Heart right ventricle (tissue), 16 donors: Measurements from ENCODE around the gene MRPL2. TPM values are rescaled to one million over a fixed set of nuclear protein-coding genes. Genes with fewer than 3 reads are reported as not detected.
A peak's percentile ranks its signal among the peaks of the same experiment; 100 is the strongest.

Experiments
- ATAC-seq, 8 donors: fragments of 200-7000 bp; cut with Tn5 transposase; one replicate each; pipeline ENCODE4 v1.9.1; 2020; ENCODE audit warnings: mild to moderate bottlenecking in 8 of 8, moderate library complexity in 8 of 8, moderate number of reproducible peaks in 1 of 8
- DNase-seq, 2 donors: peaks; one replicate each; pipeline ENCODE4 v3.0.0-alpha.2; 2020
- H3K27ac ChIP-seq, 10 donors: fragments of 200-600 bp; sonication (generic) in 2 of 10; one replicate each; pipeline versions ENCODE4 v1.5.0 to v1.8.0; 2020 to 2022; ENCODE audit warnings: mild to moderate bottlenecking in 3 of 10
- H3K27me3 ChIP-seq, 7 donors: fragments of 200-600 bp; one replicate each; pipeline ENCODE4 v1.8.0; 2021 to 2022; ENCODE audit warnings: mild to moderate bottlenecking in 2 of 7
- H3K36me3 ChIP-seq, 9 donors: fragments of 200-600 bp; sonication (generic) in 1 of 9; one replicate each; pipeline versions ENCODE4 v1.5.0 to v1.8.0; 2020 to 2022; ENCODE audit warnings: mild to moderate bottlenecking in 2 of 9
- H3K4me1 ChIP-seq, 9 donors: fragments of 200-600 bp; sonication (generic) in 1 of 9; one replicate each; pipeline versions ENCODE4 v1.5.0 to v1.8.0; 2020 to 2022; ENCODE audit warnings: mild to moderate bottlenecking in 4 of 9
- H3K4me3 ChIP-seq, 10 donors: fragments of 200-600 bp; sonication (generic) in 2 of 10; one replicate each; pipeline versions ENCODE4 v1.5.0 to v1.8.0; 2020 to 2022; ENCODE audit warnings: mild to moderate bottlenecking in 7 of 10, moderate library complexity in 2 of 10
- H3K9me3 ChIP-seq, 11 donors: fragments of 200-600 bp in 10 of 11; sonication (generic) in 2 of 11; one replicate each; pipeline versions ENCODE4 v1.5.0 to v1.8.0; 2013 to 2022; ENCODE audit warnings: mild to moderate bottlenecking in 2 of 11, control low read depth in 1 of 11, moderate library complexity in 1 of 11
- CTCF ChIP-seq, 9 donors: fragments of 200-600 bp; sonication (generic) in 2 of 9; IDR thresholded peaks; one replicate each; pipeline versions ENCODE4 v1.5.0 to v1.8.0; 2021 to 2022; ENCODE audit warnings: antibody characterized with exemption in 9 of 9, mild to moderate bottlenecking in 5 of 9, moderate library complexity in 1 of 9
- WGBS, 2 donors: extraction: QIAGEN DNeasy Blood & Tissue Kit; methylation state at CpG; one replicate each; pipeline ENCODE4 v1.1.7; 2013; ENCODE audit warnings: inconsistent platforms in 1 of 2; 5-methylcytosine and 5-hydroxymethylcytosine counted together
- intact Hi-C, 10 donors: fragments of 100-400 bp; cut with DNase I; formaldehyde crosslinking; loops; one replicate each; pipeline versions ENCODE4 v1.11.1 to v1.14.2; 2022
- polyA plus RNA-seq, 2 donors: library from polyadenylated mRNA; stranded (reverse); fragments of 200-250 nt; gene quantifications; one replicate each; pipeline ENCODE4 v1.2.3, GENCODE V29; 2013
- total RNA-seq, 10 donors: library from RNA; stranded (reverse); fragmentation: NEBNext Ultra II Directional in 3 of 10; extraction: Animal tissue kit (Norgen Biotek cat#: 25700) in 3 of 10; gene quantifications; one replicate each; pipeline versions ENCODE4 v1.2.1 to v1.2.4, GENCODE V29; 2021 to 2023
- donor health status: Arrhythmogenic right ventricular cardiomyopathy.
- donor health status: ischemic (EF 13 %, LVEDD 7.1; RV severe dilation, severe dysfunction).
- donor health status: healthy with polysubstance abuse.
- donor health status: DM: no; HTN: yes; CAD: no.
- donor health status: DM: no; HTN: no; CAD: no.
- donor health status: ischemic (EF 25% LVEDD 6.9; RV normal size, moderate dysfunction).
- donor health status: ischemic (EF 25% LVEDD 5.7; RV mildly dilated, moderate dysfunction).
- donor health status: healthy.
- donor health status: DM: yes; HTN: yes; CAD: no.
- donor health status: Ischemic cardiomyopathy.
- donor health status: ischemic (EF 35%, LVEDD 5.7; RV mildly dilated, moderate dysfunction).
- donor health status: nonischemic (EF 11% LVEDD 7.7; RV severe dilation, severe dysfunction).
- donor health status: DM: yes; HTN: yes; CAD: no.
- donor health status: PGD.
- donor health status: ischemic (EF 29% LVEDD 5.4; RV normal size, mild dysfunction).
- donor health status: nonischemic (EF 23%, LVEDD 6.1; RV moderate dilation, normal function).

MRPL2 gene
- total and polyA plus RNA-seq, 12 donors = 76.0 to 165 (median 97.6) TPM

DNA sequence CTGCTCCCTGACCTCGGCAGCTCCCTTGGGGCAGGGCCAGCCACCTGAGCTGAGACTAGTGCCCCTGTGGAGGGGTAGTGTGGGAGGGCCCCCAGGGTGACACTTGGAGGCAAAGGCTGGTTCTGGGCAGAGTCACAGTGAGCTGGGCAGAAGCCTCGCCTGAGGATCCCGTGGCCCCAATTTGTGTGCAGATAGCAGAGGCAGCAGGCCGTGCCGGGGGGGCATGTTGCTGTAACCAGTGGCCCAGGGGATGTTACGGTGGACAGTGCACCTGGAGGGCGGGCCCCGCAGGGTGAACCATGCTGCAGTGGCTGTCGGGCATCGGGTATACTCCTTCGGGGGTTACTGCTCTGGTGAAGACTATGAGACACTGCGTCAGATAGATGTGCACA, 42.3 kb downstream of the MRPL2 start:
- no peaks in the 10 kb centered on the region for H3K27me3 ChIP-seq
- DNase-seq (peak; percentile 23 to 37), ATAC-seq (peak in 2 of 8 donors; percentile 1 to 11)
- H3K36me3 ChIP-seq = peaks cover 0 to 50% (median 15%) of the 10 kb centered on the region in 9 donors
- H3K27ac ChIP-seq = peak overlapping the region; percentile 61 to 90 (median 87)
- WGBS, 2 donors = 50 to 69% methylated on average over 12 of the region's 12 CpGs
- TF ChIP-seq CTCF (IDR thresholded peaks at IDR 0.05) = no peak
- peak overlapping the region in 7 of 10 donors; percentile 12 to 77 (median 34) for H3K4me3 ChIP-seq
- peaks cover 10 to 76% (median 58%) of the 10 kb centered on the region in 9 donors for H3K4me1 ChIP-seq
- intact Hi-C loops = loop anchor here in 3 of 10 donors (5.0 kb wide), 2 partner anchors 35 to 40 kb away; partner anchors contain the start of genes CUL7 (in 2 of the 3) and PEX6 (in 1 of the 3)
- H3K9me3 ChIP-seq = no peaks in the 10 kb centered on the region

GRCh38 chr6:43016176-43016942, 42.9 kb downstream of the MRPL2 start:
- intact Hi-C loops = loop anchor here in 3 of 10 donors (5.0 kb wide), 2 partner anchors 36 to 39 kb away; partner anchors contain the start of genes CUL7 (in 2 of the 3) and PEX6 (in 1 of the 3)
- peak in 1 of 2 donors; percentile 29 for DNase-seq
- no peak for TF ChIP-seq CTCF (IDR thresholded peaks at IDR 0.05)
- Histone ChIP-seq H3K4me1 (peaks cover 10 to 76% (median 58%) of the 10 kb centered on the region in 9 donors), H3K9me3 (no peaks in the 10 kb centered on the region), H3K36me3 (peaks cover 0 to 56% (median 16%) of the 10 kb centered on the region in 9 donors), H3K27ac (peak overlapping the region; percentile 61 to 90 (median 87)), H3K27me3 (no peaks in the 10 kb centered on the region), H3K4me3 (peak overlapping the region in 8 of 10 donors; percentile 12 to 77 (median 73))
- ATAC-seq = peak in 4 of 8 donors; percentile 6 to 25 (median 20)
- 43 to 57% methylated on average over 7 of the region's 7 CpGs for WGBS, 2 donors

DNA sequence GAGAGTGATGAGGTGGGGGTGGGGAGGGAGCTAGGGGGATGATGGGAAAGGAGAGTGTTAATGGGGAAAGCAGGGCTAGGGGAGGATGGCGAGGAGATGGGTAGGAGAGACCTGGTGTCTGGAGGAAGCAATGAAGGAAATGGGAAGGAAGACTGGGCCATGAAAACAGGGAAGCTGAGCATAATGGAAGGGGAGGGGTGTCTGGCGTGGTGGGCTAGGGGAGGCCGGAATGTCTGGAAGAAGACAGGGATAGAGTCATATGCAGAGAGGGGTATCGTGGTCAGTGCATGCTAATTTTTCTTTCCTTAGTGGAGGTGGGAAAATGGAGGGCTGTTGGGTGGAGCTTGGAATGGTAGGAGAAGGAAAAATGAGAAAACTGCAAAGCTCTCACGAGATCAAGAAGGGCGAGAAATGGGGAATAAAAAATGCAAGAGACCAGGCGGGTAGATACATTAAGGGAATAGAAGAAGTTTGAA, 44.8 kb downstream of the MRPL2 start:
- intact Hi-C loops = loop anchor here in 6 of 10 donors (2.0 to 5.0 kb wide), 7 partner anchors 38 to 158 kb away; partner anchors contain the start of genes CUL7 (in 2 of the 6), KLC4 (in 2 of the 6), MRPL2 (in 2 of the 6) and SRF (in 2 of the 6)
- peaks cover 11 to 61% (median 50%) of the 10 kb centered on the region in 9 donors for H3K4me1 ChIP-seq
- H3K4me3 ChIP-seq = peak overlapping the region; percentile 65 to 85 (median 76)
- TF ChIP-seq CTCF (IDR thresholded peaks at IDR 0.05) = no peak
- H3K27me3 ChIP-seq = no peaks in the 10 kb centered on the region
- no peaks in the 10 kb centered on the region for H3K9me3 ChIP-seq
- peak overlapping the region; percentile 47 to 90 (median 87) for H3K27ac ChIP-seq
- DNase-seq (no peak), ATAC-seq (no peak)
- WGBS, 2 donors = 0 to 1% methylated on average over 7 of the region's 7 CpGs
- H3K36me3 ChIP-seq = peaks cover 0 to 59% (median 23%) of the 10 kb centered on the region in 9 donors

DNA sequence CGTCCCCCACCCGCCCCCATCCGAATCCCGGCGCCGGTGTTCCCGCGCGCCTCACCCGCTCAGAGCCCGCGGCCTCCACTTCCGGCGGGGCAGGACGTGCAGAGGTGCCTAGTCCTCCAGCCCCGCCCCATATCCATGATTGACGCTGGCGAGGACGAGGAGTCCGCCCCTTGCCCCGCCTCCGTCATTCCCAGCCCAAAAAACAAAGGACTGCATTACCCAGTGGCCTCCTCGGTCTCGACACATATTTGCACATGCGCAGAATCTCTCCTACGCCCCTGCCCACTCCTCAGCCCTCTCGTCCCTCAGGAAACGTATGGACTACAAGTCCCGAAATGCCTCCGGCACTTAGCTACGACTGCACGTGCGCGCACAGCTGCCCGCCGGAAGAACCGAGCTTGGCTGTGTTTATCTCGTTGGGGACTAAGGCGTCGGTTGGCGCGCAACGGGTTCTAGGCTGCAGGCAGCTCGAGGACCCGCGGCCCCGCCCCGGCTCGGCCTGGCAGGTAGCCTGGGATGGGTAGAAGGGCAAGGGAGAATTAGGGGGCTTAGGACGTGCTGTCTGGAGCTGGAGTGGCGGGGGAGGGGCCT, 45.3 kb downstream of the MRPL2 start, which contains the start of the genes KLHDC3 and MEA1:
Gene KLHDC3, plus strand, starts transcription at position 407 of the 591 bp plus-strand sequence. CDS start 2,944 bp downstream, outside the sequence.
Gene MEA1, minus strand, starts transcription at position 104 of the 591 bp plus-strand sequence. CDS start 133 bp downstream, outside the sequence.
- Histone ChIP-seq H3K4me3 (peak within 1 kb of the TSS; percentile 65 to 85 (median 76)), H3K9me3 (no peaks in the 10 kb centered on the region), H3K4me1 (peaks cover 12 to 63% (median 50%) of the 10 kb centered on the region in 9 donors), H3K36me3 (peaks cover 0 to 59% (median 19%) of the 10 kb centered on the region in 9 donors), H3K27ac (peak within 1 kb of the TSS; percentile 47 to 90 (median 87)), H3K27me3 (no peaks in the 10 kb centered on the region)
- 0 to 1% methylated on average over 51 of the region's 51 CpGs for WGBS, 2 donors
- no peak for TF ChIP-seq CTCF (IDR thresholded peaks at IDR 0.05)
- ATAC-seq = peak; percentile 92 to 97 (median 96)
- peak; percentile 97 to 99 for DNase-seq
- intact Hi-C loops = loop anchor here in 6 of 10 donors (1.0 to 5.0 kb wide), 8 partner anchors 38 to 158 kb away; partner anchors contain the start of genes KLC4 (in 3 of the 6), MRPL2 (in 3 of the 6), CUL7 (in 2 of the 6) and SRF (in 2 of the 6)
